ENCODE measurements around the gene ZNF84.

ZNF84 gene

DNA sequence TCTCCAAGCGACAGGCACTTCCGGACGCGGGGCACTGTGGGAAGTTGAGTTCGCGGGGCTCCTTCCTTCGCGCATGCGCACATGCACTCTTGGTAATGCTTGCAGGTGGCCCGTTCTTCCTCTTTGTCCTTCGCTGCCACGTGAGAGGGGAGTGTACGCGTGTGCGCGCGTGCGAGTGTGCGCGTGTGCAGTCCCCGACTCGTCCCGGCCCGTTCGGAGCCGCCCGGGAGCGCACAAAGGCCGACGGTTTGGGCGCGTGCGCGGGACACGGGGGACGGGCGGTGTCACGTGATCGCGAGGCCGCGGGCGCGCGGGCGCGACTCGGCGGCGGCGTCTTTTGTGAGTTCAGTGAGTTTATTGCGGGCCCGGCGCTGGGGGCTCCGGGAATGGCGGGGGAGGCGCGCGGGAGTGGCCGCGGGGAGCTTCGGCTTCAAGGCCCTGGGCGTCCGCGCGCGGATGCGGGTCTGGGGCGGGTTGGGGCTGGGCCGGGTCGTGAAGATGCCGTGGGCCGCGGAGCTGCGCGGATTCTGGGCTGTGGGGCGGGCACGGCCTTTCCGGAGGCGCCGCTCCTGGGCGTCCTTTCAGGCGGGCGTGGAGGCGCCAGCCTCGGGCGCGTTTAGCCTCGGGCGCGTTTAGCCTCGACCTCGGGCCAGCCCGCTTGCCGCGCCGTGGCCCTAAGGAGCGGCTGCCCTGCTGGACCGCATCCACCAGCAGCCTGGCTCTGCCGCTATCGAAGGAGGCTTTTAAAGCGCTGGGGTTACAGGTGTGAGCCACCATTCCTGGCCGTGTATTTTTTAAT, at the start of gene ZNF84:
TSS of gene ZNF84 (plus strand) at position 303 of the 799 bp plus-strand sequence. CDS start 3,959 bp downstream, outside the sequence.
- H3K36me3 ChIP-seq (ENCODE audit: control insufficient read depth in 1 of 2, insufficient read depth in 2 of 2, low read length in 2 of 2): peaks cover 12 to 33% of the 10 kb centered on the region in 2 donors
- H3K27me3 ChIP-seq (ENCODE audit: low read depth, low read length): no peaks in the 10 kb centered on the region
- peak within 1 kb of the TSS; percentile 74 for H3K27ac ChIP-seq (ENCODE audit: low read length)
- peaks cover 33 to 48% of the 10 kb centered on the region in 2 donors for H3K9me3 ChIP-seq (ENCODE audit: control insufficient read depth in 1 of 2, low read length in 2 of 2)
- peak within 1 kb of the TSS; percentile 74 to 84 for H3K4me3 ChIP-seq (ENCODE audit: low read depth in 1 of 2, low read length in 2 of 2)
- peaks cover 0 to 5% of the 10 kb centered on the region in 2 donors for H3K4me1 ChIP-seq (ENCODE audit: control insufficient read depth in 1 of 2, insufficient read depth in 2 of 2, low read length in 2 of 2)

DNA sequence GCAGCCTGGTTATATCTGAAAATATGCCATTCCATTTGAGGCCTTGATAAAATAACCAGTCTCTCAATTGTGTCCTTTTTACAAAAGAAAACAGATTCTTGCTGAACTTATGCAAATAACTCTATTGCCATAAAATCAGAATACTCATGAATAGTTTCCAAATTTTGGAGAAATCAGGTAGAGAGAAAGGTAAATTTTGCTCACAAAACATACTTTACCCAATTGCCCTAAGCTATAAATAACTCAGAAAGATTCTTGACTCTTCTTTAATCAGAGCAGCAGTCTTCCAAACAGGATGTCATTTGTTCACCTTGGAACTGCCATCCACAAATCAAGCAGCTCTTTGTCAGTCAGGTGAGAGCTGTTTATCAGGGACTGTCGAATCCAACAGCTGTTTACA, 38.6 kb upstream of the ZNF84 start:
- H3K27ac ChIP-seq (ENCODE audit: low read length): no peak overlapping the region
- peak overlapping the region; percentile 18 to 32 for H3K4me3 ChIP-seq (ENCODE audit: low read depth in 1 of 2, low read length in 2 of 2)
- peaks cover 57 to 85% of the 10 kb centered on the region in 2 donors for H3K9me3 ChIP-seq (ENCODE audit: control insufficient read depth in 1 of 2, low read length in 2 of 2)
- H3K27me3 ChIP-seq (ENCODE audit: low read depth, low read length): no peaks in the 10 kb centered on the region
- no peaks in the 10 kb centered on the region for H3K4me1 ChIP-seq (ENCODE audit: control insufficient read depth in 1 of 2, insufficient read depth in 2 of 2, low read length in 2 of 2)
- H3K36me3 ChIP-seq (ENCODE audit: control insufficient read depth in 1 of 2, insufficient read depth in 2 of 2, low read length in 2 of 2): peaks cover 4 to 70% of the 10 kb centered on the region in 2 donors

GRCh38 chr12:133010657-133011297, 26.5 kb upstream of the ZNF84 start:
- no peaks in the 10 kb centered on the region for H3K27me3 ChIP-seq (ENCODE audit: low read depth, low read length)
- no peak overlapping the region for H3K27ac ChIP-seq (ENCODE audit: low read length)
- peaks cover 62 to 91% of the 10 kb centered on the region in 2 donors for H3K9me3 ChIP-seq (ENCODE audit: control insufficient read depth in 1 of 2, low read length in 2 of 2)
- peak overlapping the region; percentile 18 to 60 for H3K4me3 ChIP-seq (ENCODE audit: low read depth in 1 of 2, low read length in 2 of 2)
- no peaks in the 10 kb centered on the region for H3K4me1 ChIP-seq (ENCODE audit: control insufficient read depth in 1 of 2, insufficient read depth in 2 of 2, low read length in 2 of 2)
- peaks cover 51 to 93% of the 10 kb centered on the region in 2 donors for H3K36me3 ChIP-seq (ENCODE audit: control insufficient read depth in 1 of 2, insufficient read depth in 2 of 2, low read length in 2 of 2)

GRCh38 chr12:133023566-133023965, 13.7 kb upstream of the ZNF84 start:
- no peak overlapping the region for H3K27ac ChIP-seq (ENCODE audit: low read length)
- peaks cover 0 to 19% of the 10 kb centered on the region in 2 donors for H3K36me3 ChIP-seq (ENCODE audit: control insufficient read depth in 1 of 2, insufficient read depth in 2 of 2, low read length in 2 of 2)
- H3K4me1 ChIP-seq (ENCODE audit: control insufficient read depth in 1 of 2, insufficient read depth in 2 of 2, low read length in 2 of 2): no peaks in the 10 kb centered on the region
- no peak overlapping the region for H3K4me3 ChIP-seq (ENCODE audit: low read depth in 1 of 2, low read length in 2 of 2)
- H3K27me3 ChIP-seq (ENCODE audit: low read depth, low read length): no peaks in the 10 kb centered on the region
- H3K9me3 ChIP-seq (ENCODE audit: control insufficient read depth in 1 of 2, low read length in 2 of 2): peaks cover 7 to 61% of the 10 kb centered on the region in 2 donors

GRCh38 chr12:133026996-133027395, 10.3 kb upstream of the ZNF84 start:
- peak overlapping the region in 1 of 2 donors; percentile 39 for H3K4me3 ChIP-seq (ENCODE audit: low read depth in 1 of 2, low read length in 2 of 2)
- no peak overlapping the region for H3K27ac ChIP-seq (ENCODE audit: low read length)
- peaks cover 7 to 58% of the 10 kb centered on the region in 2 donors for H3K9me3 ChIP-seq (ENCODE audit: control insufficient read depth in 1 of 2, low read length in 2 of 2)
- no peaks in the 10 kb centered on the region for H3K4me1 ChIP-seq (ENCODE audit: control insufficient read depth in 1 of 2, insufficient read depth in 2 of 2, low read length in 2 of 2)
- no peaks in the 10 kb centered on the region for H3K27me3 ChIP-seq (ENCODE audit: low read depth, low read length)
- H3K36me3 ChIP-seq (ENCODE audit: control insufficient read depth in 1 of 2, insufficient read depth in 2 of 2, low read length in 2 of 2): peaks cover 0 to 6% of the 10 kb centered on the region in 2 donors

GRCh38 chr12:133038118-133038709, 905 bp downstream of the ZNF84 start:
- Histone ChIP-seq H3K4me3 (ENCODE audit: low read depth in 1 of 2, low read length in 2 of 2) (peak overlapping the region; percentile 74 to 84), H3K27ac (ENCODE audit: low read length) (peak overlapping the region; percentile 74), H3K9me3 (ENCODE audit: control insufficient read depth in 1 of 2, low read length in 2 of 2) (peaks cover 36 to 52% of the 10 kb centered on the region in 2 donors)

DNA sequence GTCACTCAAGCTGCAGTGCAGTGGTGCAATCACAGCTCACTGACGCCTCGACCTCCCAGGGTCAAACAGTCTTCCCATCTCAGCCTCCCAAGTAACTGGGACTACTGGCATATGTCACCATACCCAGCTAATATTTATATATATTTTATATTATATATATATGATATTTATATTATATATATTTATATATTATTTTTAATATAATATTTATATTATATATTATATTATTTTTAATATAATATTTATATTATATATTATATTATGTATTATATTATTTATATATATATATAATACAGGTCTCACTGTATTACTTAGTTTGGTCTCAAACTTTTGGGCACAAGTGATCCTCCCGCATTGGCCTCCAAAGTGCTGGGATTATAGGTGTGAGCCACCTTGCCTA, 9.4 kb downstream of the ZNF84 start:
- Histone ChIP-seq H3K27me3 (ENCODE audit: low read depth, low read length) (no peaks in the 10 kb centered on the region), H3K27ac (ENCODE audit: low read length) (no peak overlapping the region), H3K4me1 (ENCODE audit: control insufficient read depth in 1 of 2, insufficient read depth in 2 of 2, low read length in 2 of 2) (no peaks in the 10 kb centered on the region), H3K4me3 (ENCODE audit: low read depth in 1 of 2, low read length in 2 of 2) (peak overlapping the region in 1 of 2 donors; percentile 62), H3K9me3 (ENCODE audit: control insufficient read depth in 1 of 2, low read length in 2 of 2) (peaks cover 77 to 95% of the 10 kb centered on the region in 2 donors), H3K36me3 (ENCODE audit: control insufficient read depth in 1 of 2, insufficient read depth in 2 of 2, low read length in 2 of 2) (peaks cover 64 to 98% of the 10 kb centered on the region in 2 donors)

More at GRCh38 chr12:133038118-133038709, 905 bp downstream of the ZNF84 start:
- Histone ChIP-seq H3K36me3 (ENCODE audit: control insufficient read depth in 1 of 2, insufficient read depth in 2 of 2, low read length in 2 of 2) (peaks cover 16 to 41% of the 10 kb centered on the region in 2 donors), H3K4me1 (ENCODE audit: control insufficient read depth in 1 of 2, insufficient read depth in 2 of 2, low read length in 2 of 2) (peaks cover 0 to 5% of the 10 kb centered on the region in 2 donors), H3K27me3 (ENCODE audit: low read depth, low read length) (no peaks in the 10 kb centered on the region)

DNA sequence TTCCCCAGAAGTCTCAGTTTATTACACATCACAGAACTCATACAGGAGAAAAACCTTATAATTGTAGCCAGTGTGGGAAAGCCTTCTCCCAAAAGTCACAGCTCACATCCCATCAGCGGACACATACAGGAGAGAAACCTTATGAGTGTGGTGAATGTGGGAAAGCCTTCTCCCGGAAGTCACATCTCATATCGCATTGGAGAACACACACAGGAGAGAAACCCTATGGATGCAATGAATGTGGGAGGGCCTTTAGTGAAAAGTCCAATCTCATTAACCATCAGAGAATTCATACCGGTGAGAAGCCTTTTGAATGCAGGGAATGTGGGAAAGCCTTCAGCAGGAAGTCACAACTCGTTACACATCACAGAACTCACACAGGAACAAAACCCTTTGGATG, 20.1 kb downstream of the ZNF84 start:
- peak overlapping the region; percentile 40 to 58 for H3K4me3 ChIP-seq (ENCODE audit: low read depth in 1 of 2, low read length in 2 of 2)
- H3K27ac ChIP-seq (ENCODE audit: low read length): no peak overlapping the region
- peaks cover 34 to 77% of the 10 kb centered on the region in 2 donors for H3K36me3 ChIP-seq (ENCODE audit: control insufficient read depth in 1 of 2, insufficient read depth in 2 of 2, low read length in 2 of 2)
- peaks cover 79% of the 10 kb centered on the region in 2 donors for H3K9me3 ChIP-seq (ENCODE audit: control insufficient read depth in 1 of 2, low read length in 2 of 2)
- H3K4me1 ChIP-seq (ENCODE audit: control insufficient read depth in 1 of 2, insufficient read depth in 2 of 2, low read length in 2 of 2): no peaks in the 10 kb centered on the region
- no peaks in the 10 kb centered on the region for H3K27me3 ChIP-seq (ENCODE audit: low read depth, low read length)

DNA sequence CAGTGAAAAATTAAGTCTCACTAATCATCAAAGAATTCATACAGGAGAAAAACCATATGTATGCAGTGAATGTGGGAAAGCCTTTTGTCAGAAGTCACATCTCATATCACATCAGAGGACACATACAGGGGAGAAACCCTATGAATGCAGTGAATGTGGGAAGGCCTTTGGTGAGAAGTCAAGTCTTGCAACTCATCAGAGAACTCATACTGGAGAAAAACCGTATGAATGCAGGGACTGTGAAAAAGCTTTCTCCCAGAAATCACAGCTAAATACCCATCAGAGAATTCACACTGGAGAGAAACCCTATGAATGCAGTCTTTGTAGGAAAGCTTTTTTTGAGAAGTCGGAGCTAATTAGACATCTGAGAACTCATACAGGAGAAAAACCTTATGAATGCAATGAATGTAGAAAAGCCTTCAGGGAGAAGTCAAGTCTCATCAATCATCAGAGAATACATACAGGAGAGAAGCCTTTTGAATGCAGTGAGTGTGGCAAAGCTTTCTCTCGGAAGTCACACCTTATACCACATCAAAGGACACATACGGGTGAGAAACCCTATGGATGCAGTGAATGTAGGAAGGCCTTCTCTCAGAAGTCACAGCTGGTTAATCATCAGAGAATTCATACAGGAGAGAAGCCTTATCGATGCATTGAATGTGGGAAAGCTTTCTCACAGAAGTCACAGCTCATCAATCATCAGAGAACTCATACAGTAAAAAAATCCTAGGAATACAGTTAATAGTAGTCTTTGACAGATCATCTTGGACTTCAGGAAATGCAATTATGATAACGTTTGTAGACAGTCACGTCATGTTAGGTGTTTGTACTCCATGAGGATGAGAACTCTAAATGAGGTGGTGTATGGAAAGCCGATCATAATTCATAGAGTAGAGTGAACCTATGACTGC, 21.1 kb downstream of the ZNF84 start:
- H3K4me3 ChIP-seq (ENCODE audit: low read depth in 1 of 2, low read length in 2 of 2): peak overlapping the region; percentile 40 to 58
- H3K9me3 ChIP-seq (ENCODE audit: control insufficient read depth in 1 of 2, low read length in 2 of 2): peaks cover 78 to 80% of the 10 kb centered on the region in 2 donors
- no peak overlapping the region for H3K27ac ChIP-seq (ENCODE audit: low read length)
- no peaks in the 10 kb centered on the region for H3K27me3 ChIP-seq (ENCODE audit: low read depth, low read length)
- H3K4me1 ChIP-seq (ENCODE audit: control insufficient read depth in 1 of 2, insufficient read depth in 2 of 2, low read length in 2 of 2): no peaks in the 10 kb centered on the region
- peaks cover 24 to 77% of the 10 kb centered on the region in 2 donors for H3K36me3 ChIP-seq (ENCODE audit: control insufficient read depth in 1 of 2, insufficient read depth in 2 of 2, low read length in 2 of 2)

DNA sequence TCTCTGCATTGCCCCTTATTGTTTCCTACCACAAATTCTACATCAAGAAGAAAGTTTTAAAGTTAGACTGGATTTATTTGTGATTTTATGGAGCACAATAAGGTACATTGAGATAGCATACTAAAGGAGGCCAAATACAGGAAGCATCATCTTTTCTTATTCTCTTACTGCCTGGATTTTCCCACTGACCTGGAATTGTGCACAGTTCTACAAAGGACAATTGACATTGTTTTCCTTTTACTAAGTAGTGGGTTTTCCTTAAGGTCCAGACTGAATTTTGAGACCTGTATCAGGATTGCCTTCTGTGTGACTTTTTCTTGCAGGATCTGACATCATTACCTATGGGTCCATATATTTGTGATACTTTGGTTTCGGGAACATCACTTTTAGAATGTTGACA, 24.6 kb downstream of the ZNF84 start:
- Histone ChIP-seq H3K27ac (ENCODE audit: low read length) (no peak overlapping the region), H3K4me1 (ENCODE audit: control insufficient read depth in 1 of 2, insufficient read depth in 2 of 2, low read length in 2 of 2) (no peaks in the 10 kb centered on the region), H3K4me3 (ENCODE audit: low read depth in 1 of 2, low read length in 2 of 2) (peak overlapping the region; percentile 2 to 49), H3K27me3 (ENCODE audit: low read depth, low read length) (no peaks in the 10 kb centered on the region), H3K36me3 (ENCODE audit: control insufficient read depth in 1 of 2, insufficient read depth in 2 of 2, low read length in 2 of 2) (peaks cover 10 to 61% of the 10 kb centered on the region in 2 donors), H3K9me3 (ENCODE audit: control insufficient read depth in 1 of 2, low read length in 2 of 2) (peaks cover 94 to 97% of the 10 kb centered on the region in 2 donors)

All from muscle layer of duodenum (tissue), 2 donors.